ENCODE measurements around the gene ZNRF3. TPM values are rescaled to one million over a fixed set of nuclear protein-coding genes. Genes with fewer than 3 reads are reported as not detected.

Gene ZNRF3
- total RNA-seq, 2 donors from 2014 or later, result 0.66 to 1.7 TPM

DNA sequence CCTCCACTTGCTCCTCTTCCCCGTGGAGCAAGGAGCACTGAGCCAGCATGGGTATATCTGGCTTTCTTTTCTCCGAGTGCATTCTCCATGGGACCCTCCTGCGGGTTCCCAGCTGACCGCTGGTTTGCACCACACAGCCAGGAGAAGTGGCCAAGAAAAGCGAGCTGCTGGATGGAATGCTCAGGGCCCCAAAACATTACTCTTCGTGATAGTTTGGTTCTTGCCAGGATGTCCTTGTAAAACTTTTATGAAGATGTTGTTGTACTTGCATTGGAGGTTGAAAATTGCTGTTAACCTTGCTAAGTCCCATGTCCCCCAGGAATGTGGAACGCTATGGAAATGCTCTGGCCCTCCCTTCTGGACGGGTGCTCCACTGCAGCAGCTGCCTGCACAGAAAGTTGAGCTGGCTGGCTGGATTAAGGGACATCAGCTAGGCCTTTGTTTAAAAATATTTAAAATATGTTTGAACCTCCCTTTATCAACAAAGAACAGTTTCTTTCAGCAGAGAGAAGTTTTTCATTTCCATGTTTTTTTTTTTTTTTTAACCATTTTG lies 68.7 kb downstream of the ZNRF3 start:
- DNase-seq (ENCODE audit: low spot score in 2 of 2) (no peak), ATAC-seq (no peak)
- Mint-ChIP-seq H3K36me3 (peaks cover 0 to 6% of the 10 kb centered on the region in 2 donors), H3K9me3 (peaks cover 0 to 6% of the 10 kb centered on the region in 2 donors), H3K27ac (no peak overlapping the region)

GRCh38 chr22:28952857-28953256 lies 69.5 kb downstream of the ZNRF3 start:
- DNase-seq (ENCODE audit: low spot score in 2 of 2) (no peak), ATAC-seq (no peak)
- no peak overlapping the region for H3K27ac Mint-ChIP-seq
- peaks cover 0 to 7% of the 10 kb centered on the region in 2 donors for H3K36me3 Mint-ChIP-seq
- no peaks in the 10 kb centered on the region for H3K9me3 Mint-ChIP-seq

DNA sequence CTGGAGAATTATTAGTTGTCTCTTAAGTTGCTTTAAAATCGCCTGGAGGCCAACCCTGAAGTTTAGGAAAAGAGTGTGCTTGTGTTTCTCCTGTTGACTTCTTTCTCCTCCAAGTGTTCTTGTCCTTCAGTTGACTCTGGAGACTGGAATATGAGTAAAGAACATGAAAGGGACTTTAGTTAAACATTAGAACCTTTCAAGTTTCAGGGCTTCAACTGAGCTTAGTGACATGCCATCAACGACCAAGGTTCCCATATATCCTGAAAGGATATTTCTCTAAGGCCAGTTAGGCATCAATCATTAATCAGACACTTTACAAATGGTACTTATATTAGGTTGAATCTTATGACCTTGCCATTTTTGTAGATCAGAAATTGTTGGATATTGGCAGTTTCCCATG lies 70.0 kb downstream of the ZNRF3 start:
- DNase-seq (ENCODE audit: low spot score in 2 of 2) (no peak), ATAC-seq (no peak)
- Mint-ChIP-seq H3K9me3 (no peaks in the 10 kb centered on the region), H3K27ac (no peak overlapping the region), H3K36me3 (peaks cover 0 to 9% of the 10 kb centered on the region in 2 donors)

DNA sequence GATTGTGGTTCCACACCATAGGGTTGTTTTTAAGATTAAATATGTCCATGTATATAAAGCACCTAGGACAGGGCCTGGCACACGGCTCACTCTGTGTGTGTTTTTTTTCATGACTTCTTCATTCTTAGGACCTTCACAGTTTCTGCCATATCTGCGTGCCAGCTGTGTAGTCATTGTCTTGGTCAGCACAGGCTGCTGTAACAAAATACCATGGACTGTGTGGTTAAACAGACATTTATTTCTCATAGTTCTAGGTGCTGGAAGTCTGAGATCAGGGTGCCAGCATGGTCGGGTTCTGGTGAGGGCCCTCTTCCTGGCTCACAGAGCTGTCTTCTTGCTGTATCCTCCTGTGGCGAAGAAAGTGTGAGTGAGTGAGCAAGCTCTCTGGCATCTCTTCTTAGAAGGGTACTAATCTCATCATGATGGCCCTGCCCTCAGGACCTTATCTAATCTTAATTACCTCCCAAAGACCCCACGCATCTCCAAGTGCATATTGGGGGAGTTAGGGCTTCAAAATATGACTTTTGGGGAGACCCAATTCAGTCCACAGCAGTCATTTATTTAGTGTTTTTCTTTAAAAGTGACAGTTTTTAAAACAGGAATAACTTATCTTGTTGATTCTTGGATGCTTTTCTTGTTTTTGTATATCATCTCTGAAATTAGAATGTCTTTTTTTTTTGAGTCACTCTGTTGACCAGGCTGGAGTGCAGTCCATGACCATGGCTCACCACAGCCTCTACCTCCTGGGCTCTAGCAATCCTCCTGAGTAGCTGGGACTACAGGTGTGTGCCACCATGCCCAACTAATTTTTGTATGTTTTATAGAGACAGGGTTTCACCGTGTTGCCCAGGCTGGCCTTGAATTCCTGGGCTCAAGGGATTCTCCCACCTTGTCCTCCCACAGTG lies 70.9 kb downstream of the ZNRF3 start:
- no peak for ATAC-seq
- Mint-ChIP-seq H3K36me3 (peaks cover 0 to 10% of the 10 kb centered on the region in 2 donors), H3K27ac (no peak overlapping the region), H3K9me3 (no peaks in the 10 kb centered on the region)
- DNase-seq (ENCODE audit: low spot score in 2 of 2), result no peak

DNA sequence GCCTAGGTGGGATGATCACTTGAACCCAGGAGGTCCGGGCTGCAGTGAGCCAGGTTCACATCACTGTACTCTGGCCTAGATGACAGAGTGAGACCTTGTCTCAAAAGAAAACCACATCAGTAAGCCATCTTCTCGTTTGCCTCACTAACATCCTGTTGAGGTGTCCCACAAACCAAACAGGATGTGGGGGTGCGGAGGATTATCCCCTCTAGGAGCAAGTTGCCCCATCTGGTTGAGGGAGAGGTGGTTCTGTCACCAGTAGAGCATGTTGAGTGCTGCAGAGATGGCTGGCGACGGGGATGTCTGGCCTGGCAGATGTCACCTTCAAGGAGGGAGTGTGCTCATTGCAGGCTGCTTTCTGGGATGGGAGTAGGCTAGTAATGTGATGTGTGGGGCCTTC lies 72.4 kb downstream of the ZNRF3 start:
- DNase-seq (ENCODE audit: low spot score in 2 of 2) (peak; percentile 79 to 81), ATAC-seq (peak; percentile 94 to 97)
- Mint-ChIP-seq H3K9me3 (no peaks in the 10 kb centered on the region), H3K36me3 (peaks cover 0 to 16% of the 10 kb centered on the region in 2 donors), H3K27ac (peak overlapping the region in 1 of 2 donors; percentile 92)

- H3K36me3 Mint-ChIP-seq, result peaks cover 0 to 16% of the 10 kb centered on the region in 2 donors
- H3K27ac Mint-ChIP-seq, result no peak overlapping the region
- DNase-seq (ENCODE audit: low spot score in 2 of 2), result no peak
- no peak for ATAC-seq
- no peaks in the 10 kb centered on the region for H3K9me3 Mint-ChIP-seq
Measured at GRCh38 chr22:28956506-28956905, 73.1 kb downstream of the ZNRF3 start.

- no peak for DNase-seq (ENCODE audit: low spot score in 2 of 2)
- Mint-ChIP-seq H3K9me3 (no peaks in the 10 kb centered on the region), H3K36me3 (peaks cover 0 to 16% of the 10 kb centered on the region in 2 donors), H3K27ac (no peak overlapping the region)
- ATAC-seq, result no peak
Measured at GRCh38 chr22:28958611-28959010, 75.2 kb downstream of the ZNRF3 start.

GRCh38 chr22:28962042-28962554 lies 78.7 kb downstream of the ZNRF3 start:
- ATAC-seq (no peak), DNase-seq (ENCODE audit: low spot score in 2 of 2) (no peak)
- no peaks in the 10 kb centered on the region for H3K9me3 Mint-ChIP-seq
- peaks cover 0 to 16% of the 10 kb centered on the region in 2 donors for H3K36me3 Mint-ChIP-seq
- no peak overlapping the region for H3K27ac Mint-ChIP-seq

GRCh38 chr22:28963362-28963761 lies 80.0 kb downstream of the ZNRF3 start:
- Mint-ChIP-seq H3K9me3 (no peaks in the 10 kb centered on the region), H3K36me3 (peaks cover 0 to 10% of the 10 kb centered on the region in 2 donors), H3K27ac (no peak overlapping the region)
- DNase-seq (ENCODE audit: low spot score in 2 of 2), result no peak
- no peak for ATAC-seq

- ATAC-seq (no peak), DNase-seq (ENCODE audit: low spot score in 2 of 2) (no peak)
- H3K9me3 Mint-ChIP-seq, result no peaks in the 10 kb centered on the region
- peaks cover 0 to 13% of the 10 kb centered on the region in 2 donors for H3K36me3 Mint-ChIP-seq
- no peak overlapping the region for H3K27ac Mint-ChIP-seq
Measured at GRCh38 chr22:28967163-28967665, 83.8 kb downstream of the ZNRF3 start.

DNA sequence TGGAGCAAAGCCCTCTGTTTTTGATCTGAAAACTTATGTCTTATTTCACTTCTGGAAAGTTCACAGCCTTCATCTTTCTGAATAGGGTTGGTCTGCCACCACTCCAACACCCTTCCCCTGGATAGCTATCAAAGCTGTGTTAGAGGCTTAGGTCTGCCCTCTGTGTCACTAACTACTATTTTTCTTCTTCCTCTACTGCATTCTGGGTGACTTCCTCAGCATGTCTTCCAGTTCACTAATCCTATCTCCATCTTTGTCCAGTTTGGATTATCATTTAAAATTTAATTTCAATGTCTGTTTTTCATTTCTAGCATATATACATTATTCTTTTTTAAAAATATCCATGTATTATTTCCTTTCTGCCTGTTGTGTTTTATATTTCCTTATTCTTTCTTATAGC lies 84.6 kb downstream of the ZNRF3 start:
- ATAC-seq, result no peak
- no peak overlapping the region for H3K27ac Mint-ChIP-seq
- H3K9me3 Mint-ChIP-seq, result no peaks in the 10 kb centered on the region
- no peak for DNase-seq (ENCODE audit: low spot score in 2 of 2)
- peaks cover 0 to 13% of the 10 kb centered on the region in 2 donors for H3K36me3 Mint-ChIP-seq

GRCh38 chr22:28969401-28970168 lies 86.2 kb downstream of the ZNRF3 start:
- Mint-ChIP-seq H3K27ac (no peak overlapping the region), H3K36me3 (peaks cover 0 to 13% of the 10 kb centered on the region in 2 donors), H3K9me3 (no peaks in the 10 kb centered on the region)
- no peak for DNase-seq (ENCODE audit: low spot score in 2 of 2)
- ATAC-seq, result no peak

DNA sequence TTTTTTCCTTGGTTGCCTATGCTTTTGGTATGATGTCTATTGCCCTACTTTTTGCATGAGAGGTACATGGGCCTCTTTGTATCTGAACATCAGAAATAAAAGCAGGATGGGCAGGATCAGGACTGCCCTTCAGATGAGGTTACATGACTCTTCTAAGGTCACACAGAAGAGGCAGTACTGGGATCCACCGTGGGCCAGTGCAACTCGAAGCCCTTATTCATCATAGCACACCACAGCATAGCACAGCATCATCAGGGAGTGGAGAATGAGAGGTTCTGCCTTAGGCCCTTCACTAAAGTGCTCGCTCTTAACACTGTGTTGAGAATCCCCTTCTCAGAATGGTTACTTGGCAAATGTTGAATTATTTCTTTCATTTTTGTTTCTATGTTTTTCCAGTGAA lies 90.0 kb downstream of the ZNRF3 start:
- no peaks in the 10 kb centered on the region for H3K9me3 Mint-ChIP-seq
- H3K36me3 Mint-ChIP-seq, result peaks cover 0 to 13% of the 10 kb centered on the region in 2 donors
- no peak overlapping the region for H3K27ac Mint-ChIP-seq
- no peak for DNase-seq (ENCODE audit: low spot score in 2 of 2)
- ATAC-seq, result no peak

DNA sequence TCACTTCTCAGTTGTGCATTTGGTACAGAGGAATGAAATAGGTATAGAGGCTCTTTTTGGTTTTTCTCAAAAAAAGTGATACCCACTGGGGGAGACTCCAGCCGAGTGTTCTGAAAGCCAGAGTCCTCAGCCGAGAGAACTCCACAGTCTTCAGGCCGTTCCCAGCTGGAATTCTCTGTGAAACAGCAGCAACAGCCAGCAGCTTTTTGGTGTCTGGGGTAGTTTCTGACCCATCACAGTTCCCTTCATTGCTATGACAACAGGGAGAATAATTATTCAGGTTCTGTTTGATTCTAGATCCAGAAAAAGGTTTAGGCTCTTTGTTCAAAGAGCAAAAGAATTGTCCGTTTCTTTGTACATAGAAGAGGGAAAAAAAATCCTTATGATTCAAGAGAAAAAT lies 93.7 kb downstream of the ZNRF3 start:
- H3K9me3 Mint-ChIP-seq, result no peaks in the 10 kb centered on the region
- no peak overlapping the region for H3K27ac Mint-ChIP-seq
- DNase-seq (ENCODE audit: low spot score in 2 of 2) (no peak), ATAC-seq (peak in 1 of 2 donors; percentile 22)
- H3K36me3 Mint-ChIP-seq, result peaks cover 5 to 6% of the 10 kb centered on the region in 2 donors

- Mint-ChIP-seq H3K36me3 (peaks cover 5 to 6% of the 10 kb centered on the region in 2 donors), H3K9me3 (no peaks in the 10 kb centered on the region)
- ATAC-seq, result no peak
Measured at GRCh38 chr22:28977481-28977971, 94.2 kb downstream of the ZNRF3 start.

DNA sequence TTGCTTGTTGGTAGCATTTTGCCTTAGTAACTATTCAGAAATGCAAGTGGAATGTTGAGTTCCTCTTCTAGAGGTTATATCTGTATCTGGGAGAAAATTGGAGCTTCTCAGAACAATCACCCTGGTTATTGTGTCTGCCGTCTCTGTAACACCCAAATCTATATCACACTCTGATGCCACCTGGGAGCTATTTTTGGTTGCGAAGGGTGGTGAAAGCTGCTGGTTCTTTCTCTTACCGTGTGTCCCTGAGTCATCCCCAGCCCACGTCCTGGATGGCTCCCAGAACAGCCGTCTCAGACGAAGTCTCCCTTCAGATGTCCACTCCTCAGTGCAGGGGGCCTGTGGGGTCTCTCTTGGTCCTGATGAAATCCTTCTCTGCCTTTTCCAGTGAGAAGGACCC lies 94.8 kb downstream of the ZNRF3 start:
- DNase-seq (ENCODE audit: low spot score in 2 of 2), result no peak
- Mint-ChIP-seq H3K27ac (no peak overlapping the region), H3K9me3 (no peaks in the 10 kb centered on the region), H3K36me3 (peaks cover 5 to 6% of the 10 kb centered on the region in 2 donors)
- peak in 1 of 2 donors; percentile 32 for ATAC-seq

More at GRCh38 chr22:28977481-28977971, 94.2 kb downstream of the ZNRF3 start:
- DNase-seq (ENCODE audit: low spot score in 2 of 2), result no peak
- H3K27ac Mint-ChIP-seq, result no peak overlapping the region

Data from activated naive CD4-positive, alpha-beta T cell treated with anti-CD3 and anti-CD28 coated beads, Interleukin-2, amount 50 U/mL, for 72 hours (primary cell).